Brain microvascular endothelial cell (primary cell): ENCODE data around the gene PBX3.
A peak's percentile ranks its signal among the peaks of the same experiment; 100 is the strongest.

ENCODE experiments used
- DNase-seq: peaks from one replicate; pipeline ENCODE4 v3.0.0-alpha.2; 2020
- H3K27ac ChIP-seq: fragments of 250-450 bp; sonication (Bioruptor Pico); 2 replicates; pipeline ENCODE4 v1.5.1; 2020; ENCODE audit warnings: mild to moderate bottlenecking, moderate library complexity
- H3K27me3 ChIP-seq: fragments of 250-450 bp; sonication (Bioruptor Pico); replicated peaks from 2 replicates; pipeline ENCODE4 v1.5.1; 2020; ENCODE audit warnings: mild to moderate bottlenecking
- H3K36me3 ChIP-seq: fragments of 250-450 bp; sonication (Bioruptor Pico); replicated peaks from 2 replicates; pipeline ENCODE4 v1.5.1; 2020; ENCODE audit warnings: mild to moderate bottlenecking
- H3K4me3 ChIP-seq: 2 replicates; pipeline ENCODE4 v1.5.1; 2011; ENCODE audit warnings: low read depth, mild to moderate bottlenecking, control low read depth, low read length, moderate library complexity
- in situ Hi-C: cut with HindIII; loops from 2 replicates; pipeline ENCODE4 v1.10.0; 2017; ENCODE audit warnings: low sequenced_read_pairs, low pct_ligation_motif_present
- TF ChIP-seq, protein P1 (sequence below): IDR thresholded peaks from 2 replicates; pipeline ENCODE4 v1.5.1; 2011; ENCODE audit warnings: low read depth, mild to moderate bottlenecking, moderate library complexity, low read length, control low read depth, inconsistent platforms; ENCODE audit errors: missing control alignments

Gene PBX3

DNA sequence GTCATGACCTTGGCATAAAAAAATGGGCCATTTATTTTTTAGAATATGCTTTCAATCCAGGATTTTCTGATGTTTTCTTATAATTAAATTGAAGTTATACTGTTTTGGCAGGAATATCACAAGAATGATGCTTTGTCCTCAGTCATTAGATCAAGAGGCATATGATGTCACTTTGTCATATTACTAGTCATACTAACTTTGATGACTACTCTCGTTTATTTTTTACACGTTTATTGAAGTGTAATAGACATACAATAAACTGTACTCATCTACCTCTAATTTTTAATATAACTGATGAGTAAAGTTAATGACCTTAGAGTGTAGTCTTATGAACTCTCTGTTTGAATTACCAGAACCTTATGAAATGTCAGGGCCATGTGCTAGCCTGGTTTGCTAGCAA is 56.4 kb downstream of the PBX3 start:
- DNase-seq, result no peak
- Histone ChIP-seq H3K27me3 (no peaks in the 10 kb centered on the region), H3K27ac (no peak overlapping the region), H3K36me3 (no peaks in the 10 kb centered on the region), H3K4me3 (no peak overlapping the region)
- in situ Hi-C loops, result no loop called here
- TF ChIP-seq, protein P1, sequence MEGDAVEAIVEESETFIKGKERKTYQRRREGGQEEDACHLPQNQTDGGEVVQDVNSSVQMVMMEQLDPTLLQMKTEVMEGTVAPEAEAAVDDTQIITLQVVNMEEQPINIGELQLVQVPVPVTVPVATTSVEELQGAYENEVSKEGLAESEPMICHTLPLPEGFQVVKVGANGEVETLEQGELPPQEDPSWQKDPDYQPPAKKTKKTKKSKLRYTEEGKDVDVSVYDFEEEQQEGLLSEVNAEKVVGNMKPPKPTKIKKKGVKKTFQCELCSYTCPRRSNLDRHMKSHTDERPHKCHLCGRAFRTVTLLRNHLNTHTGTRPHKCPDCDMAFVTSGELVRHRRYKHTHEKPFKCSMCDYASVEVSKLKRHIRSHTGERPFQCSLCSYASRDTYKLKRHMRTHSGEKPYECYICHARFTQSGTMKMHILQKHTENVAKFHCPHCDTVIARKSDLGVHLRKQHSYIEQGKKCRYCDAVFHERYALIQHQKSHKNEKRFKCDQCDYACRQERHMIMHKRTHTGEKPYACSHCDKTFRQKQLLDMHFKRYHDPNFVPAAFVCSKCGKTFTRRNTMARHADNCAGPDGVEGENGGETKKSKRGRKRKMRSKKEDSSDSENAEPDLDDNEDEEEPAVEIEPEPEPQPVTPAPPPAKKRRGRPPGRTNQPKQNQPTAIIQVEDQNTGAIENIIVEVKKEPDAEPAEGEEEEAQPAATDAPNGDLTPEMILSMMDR, result no peak

DNA sequence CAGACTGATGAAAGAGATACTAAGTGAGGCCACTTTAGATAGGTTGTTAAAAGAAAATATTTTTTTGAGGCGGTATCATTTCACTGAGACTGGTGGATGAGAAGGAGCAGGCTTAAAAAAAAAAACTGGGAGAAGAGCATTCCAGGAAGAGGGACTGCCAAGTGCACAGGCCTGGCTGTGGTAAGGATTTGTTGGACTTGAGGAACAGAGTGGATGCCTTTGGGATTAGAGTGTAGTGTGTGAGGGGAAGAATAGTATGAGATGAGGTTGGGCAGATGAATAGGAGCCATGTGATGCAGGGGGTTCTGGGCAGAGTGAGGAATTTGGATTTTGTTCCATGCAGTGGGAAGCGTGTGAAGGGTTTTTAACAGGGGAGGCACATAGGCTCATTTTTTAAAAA is 57.9 kb downstream of the PBX3 start:
- DNase-seq, result no peak

DNA sequence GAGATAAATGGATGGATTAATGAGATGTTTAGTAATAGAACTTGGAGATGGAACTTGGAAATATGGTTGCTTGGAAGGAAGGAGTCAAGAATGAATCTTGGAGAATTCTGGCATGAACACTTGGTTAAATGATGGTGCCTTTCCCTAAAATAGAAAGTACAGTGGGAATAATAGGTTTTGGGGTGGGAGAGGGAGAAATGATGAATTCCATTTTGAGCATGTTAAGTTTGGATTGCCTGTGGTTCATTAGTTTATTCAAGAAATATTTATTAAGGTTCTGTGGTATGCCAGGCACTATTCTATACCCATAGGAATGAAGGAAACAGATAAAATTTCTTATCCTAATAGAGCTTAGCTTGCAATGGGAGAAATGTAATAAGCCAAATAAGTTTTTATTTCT is 58.4 kb downstream of the PBX3 start:
- no peak overlapping the region for H3K4me3 ChIP-seq
- no peak for DNase-seq
- H3K27me3 ChIP-seq, result no peaks in the 10 kb centered on the region
- TF ChIP-seq, protein P1, result no peak
- in situ Hi-C loops, result no loop called here
- no peaks in the 10 kb centered on the region for H3K36me3 ChIP-seq
- no peak overlapping the region for H3K27ac ChIP-seq

More for the DNA sequence above, 57.9 kb downstream of the PBX3 start:
- TF ChIP-seq, protein P1, result no peak
- H3K4me3 ChIP-seq, result no peak overlapping the region
- no peaks in the 10 kb centered on the region for H3K27me3 ChIP-seq
- no peak overlapping the region for H3K27ac ChIP-seq
- H3K36me3 ChIP-seq, result no peaks in the 10 kb centered on the region
- in situ Hi-C loops, result no loop called here

DNA sequence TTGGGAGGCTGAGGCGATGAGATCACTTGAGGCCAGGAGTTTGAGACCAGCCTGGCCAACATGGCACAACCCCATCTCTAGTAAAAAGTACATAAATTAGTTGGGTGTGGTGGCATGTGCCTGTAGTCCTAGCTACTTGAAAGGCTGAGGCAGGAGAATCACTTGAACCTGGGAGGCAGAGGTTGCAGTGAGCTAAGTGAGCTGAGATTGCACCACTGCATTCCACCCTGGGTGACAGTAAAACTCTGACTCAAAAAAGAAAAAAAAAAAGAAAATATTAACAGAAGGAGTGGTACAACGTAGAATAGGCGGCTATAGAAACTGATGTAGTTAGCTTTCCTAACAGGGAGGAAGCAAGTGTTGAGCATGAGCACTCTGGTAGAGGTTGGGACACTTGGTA is 59.9 kb downstream of the PBX3 start:
- TF ChIP-seq, protein P1, result no peak
- in situ Hi-C loops, result no loop called here
- no peak overlapping the region for H3K27ac ChIP-seq
- no peaks in the 10 kb centered on the region for H3K27me3 ChIP-seq
- H3K4me3 ChIP-seq, result no peak overlapping the region
- peak; percentile 49 for DNase-seq
- no peaks in the 10 kb centered on the region for H3K36me3 ChIP-seq

DNA sequence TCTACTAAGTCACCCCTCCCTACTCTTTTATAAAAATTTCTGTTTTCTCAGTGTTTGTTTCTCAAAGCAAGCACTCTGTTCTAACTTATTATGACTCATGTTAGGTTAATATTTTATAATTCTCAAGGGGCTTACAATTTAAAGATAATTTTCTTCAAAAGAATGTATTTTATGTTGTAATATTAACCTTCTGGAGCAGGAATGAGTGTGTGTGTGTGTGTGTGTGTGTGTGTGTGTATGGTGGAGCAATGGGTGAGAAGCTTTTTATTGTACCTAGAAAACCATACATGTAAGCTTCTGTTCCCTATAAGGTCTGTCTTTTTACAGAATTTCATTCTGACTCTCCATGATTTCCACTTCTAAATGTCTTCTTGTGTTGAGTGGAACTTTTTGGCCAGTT is 63.0 kb downstream of the PBX3 start:
- no peaks in the 10 kb centered on the region for H3K36me3 ChIP-seq
- in situ Hi-C loops, result no loop called here
- H3K4me3 ChIP-seq, result no peak overlapping the region
- TF ChIP-seq, protein P1, result no peak
- H3K27ac ChIP-seq, result no peak overlapping the region
- no peaks in the 10 kb centered on the region for H3K27me3 ChIP-seq
- peak; percentile 51 for DNase-seq

DNA sequence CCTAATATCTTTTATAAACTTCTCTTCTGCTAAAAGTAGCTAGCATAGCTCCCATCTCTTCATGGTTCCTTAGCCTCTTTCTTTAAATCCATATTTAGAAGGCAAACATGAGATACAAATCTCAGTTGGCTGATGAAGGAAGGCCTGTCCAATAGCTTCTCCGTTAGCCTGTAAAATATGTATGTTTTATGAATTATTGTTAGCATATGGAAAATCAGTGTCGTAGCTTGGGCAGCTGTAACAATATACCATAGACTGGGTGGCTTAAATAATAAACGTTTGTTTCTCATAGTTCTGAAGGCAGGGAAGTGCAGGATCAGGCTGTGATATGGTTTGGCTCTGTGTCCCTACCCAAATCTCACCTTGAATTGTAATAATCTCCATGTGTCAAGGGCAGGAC is 63.8 kb downstream of the PBX3 start:
- Histone ChIP-seq H3K36me3 (no peaks in the 10 kb centered on the region), H3K27me3 (no peaks in the 10 kb centered on the region), H3K27ac (no peak overlapping the region), H3K4me3 (no peak overlapping the region)
- TF ChIP-seq, protein P1, result no peak
- in situ Hi-C loops, result no loop called here
- no peak for DNase-seq
